Right lobe of liver (tissue), 6 donors: ENCODE measurements around the gene ZNF79. TPM values are rescaled to one million over a fixed set of nuclear protein-coding genes. Genes with fewer than 3 reads are reported as not detected.

Experiments used
- ATAC-seq, 4 donors: fragments of 200-7000 bp; cut with Tn5 transposase; one replicate each; pipeline ENCODE4 v1.9.1; 2020; ENCODE audit warnings: mild to moderate bottlenecking in 4 of 4, moderate library complexity in 4 of 4
- DNase-seq, 3 donors: peaks; one replicate each; pipeline ENCODE4 v3.0.0-alpha.2; 2020
- H3K27ac ChIP-seq, 3 donors: fragments of 200-600 bp; one replicate each; pipeline ENCODE4 v1.8.0; 2022
- H3K27me3 ChIP-seq, 2 donors: fragments of 200-600 bp; one replicate each; pipeline ENCODE4 v1.8.0; 2022
- H3K36me3 ChIP-seq, 4 donors: fragments of 200-600 bp; sonication (generic) in 1 of 4; one replicate each; pipeline versions ENCODE4 v1.5.1 to v1.8.0; 2017 to 2022; ENCODE audit warnings: control low read depth in 1 of 4
- H3K4me1 ChIP-seq, 4 donors: fragments of 200-600 bp; sonication (generic) in 1 of 4; one replicate each; pipeline versions ENCODE4 v1.5.1 to v1.8.0; 2017 to 2022; ENCODE audit warnings: control low read depth in 1 of 4
- H3K4me3 ChIP-seq, 3 donors: fragments of 200-600 bp; one replicate each; pipeline ENCODE4 v1.8.0; 2022
- H3K9me3 ChIP-seq, 4 donors: fragments of 200-600 bp; sonication (generic) in 1 of 4; one replicate each; pipeline versions ENCODE4 v1.5.1 to v1.8.0; 2017 to 2022; ENCODE audit warnings: control low read depth in 1 of 4
- POLR2A ChIP-seq: fragments of 450-650 bp; IDR thresholded peaks from one replicate; pipeline ENCODE4 v1.6.1; 2017; ENCODE audit warnings: antibody characterized with exemption, mild to moderate bottlenecking
- WGBS: methylation state at CpG from one replicate; pipeline ENCODE4 v1.1.6; 2018; ENCODE audit warnings: low coverage, low lambda C conversion rate; ENCODE audit not compliant: insufficient coverage; ENCODE audit errors: missing lambda C conversion rate; 5-methylcytosine and 5-hydroxymethylcytosine counted together
- intact Hi-C, 2 donors: fragments of 100-400 bp; cut with DNase I; formaldehyde crosslinking; loops; one replicate each; pipeline versions ENCODE4 v1.11.2 to v1.14.1; 2022
- total RNA-seq, 6 experiments: library from RNA; depleted of rRNA in 2 of 6; stranded (reverse); fragments of >200 nt in 2 of 6; fragmentation: NEBNext Ultra II Directional in 3 of 6; extraction: Animal tissue kit (Norgen Biotek cat#: 25700) in 3 of 6; gene quantifications; one replicate each; pipeline versions ENCODE4 v1.1.0 to v1.2.4, GENCODE V29; 2016 to 2023
- TF ChIP-seq, protein P1 (sequence below), 4 donors: fragments of 200-600 bp in 3 of 4; fragments of 450-650 bp in 1 of 4; IDR thresholded peaks; one replicate each; pipeline versions ENCODE4 v1.5.1 to v1.8.0; 2016 to 2022; ENCODE audit warnings: antibody characterized with exemption in 4 of 4, mild to moderate bottlenecking in 2 of 4
- donor health status: DM: no; HTN: yes; CAD: no.
- donor health status: DM: no; HTN: no; CAD: no.
- donor health status: DM: no; HTN: no; CAD: no.
- donor health status: DM: no; HTN: yes; CAD: no.
- donor health status: DM: no; HTN: yes; CAD: no.

Gene ZNF79
- total RNA-seq, 6 experiments from 2014 or later = 2.5 to 4.6 (median 3.5) TPM

GRCh38 chr9:127415141-127415540 is 9.0 kb upstream of the ZNF79 start:
- no peak for ATAC-seq
- no peak for DNase-seq
- no peaks in the 10 kb centered on the region for H3K9me3 ChIP-seq
- 100% methylated on average over 2 of the region's 4 CpGs for WGBS
- H3K27ac ChIP-seq = no peak overlapping the region
- no peak overlapping the region for H3K4me3 ChIP-seq
- no peaks in the 10 kb centered on the region for H3K36me3 ChIP-seq
- intact Hi-C loops = no loop called here
- no peaks in the 10 kb centered on the region for H3K4me1 ChIP-seq
- TF ChIP-seq, protein P1, sequence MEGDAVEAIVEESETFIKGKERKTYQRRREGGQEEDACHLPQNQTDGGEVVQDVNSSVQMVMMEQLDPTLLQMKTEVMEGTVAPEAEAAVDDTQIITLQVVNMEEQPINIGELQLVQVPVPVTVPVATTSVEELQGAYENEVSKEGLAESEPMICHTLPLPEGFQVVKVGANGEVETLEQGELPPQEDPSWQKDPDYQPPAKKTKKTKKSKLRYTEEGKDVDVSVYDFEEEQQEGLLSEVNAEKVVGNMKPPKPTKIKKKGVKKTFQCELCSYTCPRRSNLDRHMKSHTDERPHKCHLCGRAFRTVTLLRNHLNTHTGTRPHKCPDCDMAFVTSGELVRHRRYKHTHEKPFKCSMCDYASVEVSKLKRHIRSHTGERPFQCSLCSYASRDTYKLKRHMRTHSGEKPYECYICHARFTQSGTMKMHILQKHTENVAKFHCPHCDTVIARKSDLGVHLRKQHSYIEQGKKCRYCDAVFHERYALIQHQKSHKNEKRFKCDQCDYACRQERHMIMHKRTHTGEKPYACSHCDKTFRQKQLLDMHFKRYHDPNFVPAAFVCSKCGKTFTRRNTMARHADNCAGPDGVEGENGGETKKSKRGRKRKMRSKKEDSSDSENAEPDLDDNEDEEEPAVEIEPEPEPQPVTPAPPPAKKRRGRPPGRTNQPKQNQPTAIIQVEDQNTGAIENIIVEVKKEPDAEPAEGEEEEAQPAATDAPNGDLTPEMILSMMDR (IDR thresholded peaks at IDR 0.05) = no peak
- TF ChIP-seq POLR2A = no peak
- no peaks in the 10 kb centered on the region for H3K27me3 ChIP-seq

GRCh38 chr9:127415657-127416056 is 8.5 kb upstream of the ZNF79 start:
- Histone ChIP-seq H3K27ac (no peak overlapping the region), H3K4me3 (no peak overlapping the region), H3K36me3 (no peaks in the 10 kb centered on the region), H3K9me3 (no peaks in the 10 kb centered on the region), H3K4me1 (no peaks in the 10 kb centered on the region), H3K27me3 (no peaks in the 10 kb centered on the region)
- intact Hi-C loops = no loop called here
- no peak for ATAC-seq
- WGBS = 78% methylated on average over 1 of the region's 1 CpG
- TF ChIP-seq POLR2A = no peak
- TF ChIP-seq, protein P1 (IDR thresholded peaks at IDR 0.05) = no peak
- DNase-seq = no peak

DNA sequence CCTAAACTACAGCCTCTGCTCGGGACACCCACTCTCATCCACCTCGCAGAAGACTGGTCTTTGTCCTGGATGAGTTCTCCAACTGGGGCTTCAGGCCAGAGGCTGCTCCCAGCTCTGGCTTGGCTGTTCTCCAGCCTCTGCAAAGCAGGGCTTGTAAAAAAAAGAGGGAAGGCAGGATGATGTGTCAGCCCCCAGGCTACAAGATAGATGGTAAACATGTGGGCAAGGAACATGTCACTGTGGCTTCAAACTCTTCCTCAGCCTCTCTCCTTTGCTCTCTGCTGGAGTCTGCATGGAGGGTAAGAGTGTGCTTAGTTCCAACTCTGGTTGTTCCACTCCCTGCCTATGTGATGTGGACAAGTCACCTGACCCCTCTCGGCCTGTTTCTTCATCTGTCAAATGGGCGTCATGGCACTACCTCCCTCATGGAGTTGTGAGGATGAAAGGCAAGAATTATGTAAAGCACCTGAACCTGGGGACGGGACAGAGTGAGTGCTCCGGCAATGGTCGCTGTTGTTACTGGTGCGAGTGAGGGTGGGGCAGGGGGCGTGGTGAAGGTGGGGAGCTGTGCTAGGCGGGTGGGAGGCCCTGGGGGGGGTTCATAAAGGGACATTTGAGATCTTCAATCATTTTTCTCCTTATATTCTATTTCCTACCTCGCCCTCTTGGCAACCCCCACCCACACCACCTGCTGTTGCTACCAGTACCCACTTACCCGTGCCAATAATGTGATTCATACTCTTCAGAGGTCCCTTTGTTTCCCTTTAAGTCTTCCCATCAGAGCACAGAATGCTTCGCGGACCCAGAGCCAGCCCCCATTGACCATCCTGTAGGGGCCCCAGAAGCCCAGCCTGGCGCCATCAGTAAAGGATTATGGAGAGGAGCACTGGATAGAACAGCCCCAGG is 6.8 kb upstream of the ZNF79 start:
- DNase-seq = no peak
- H3K4me1 ChIP-seq = peaks cover 0 to 14% (median 1%) of the 10 kb centered on the region in 4 donors
- no peaks in the 10 kb centered on the region for H3K36me3 ChIP-seq
- ATAC-seq = peak; percentile 15 to 43 (median 19)
- no peak overlapping the region for H3K27ac ChIP-seq
- H3K9me3 ChIP-seq = no peaks in the 10 kb centered on the region
- WGBS = 76% methylated on average over 11 of the region's 15 CpGs
- H3K4me3 ChIP-seq = no peak overlapping the region
- TF ChIP-seq POLR2A = no peak
- TF ChIP-seq, protein P1 (IDR thresholded peaks at IDR 0.05) = no peak
- intact Hi-C loops = no loop called here
- H3K27me3 ChIP-seq = no peaks in the 10 kb centered on the region

DNA sequence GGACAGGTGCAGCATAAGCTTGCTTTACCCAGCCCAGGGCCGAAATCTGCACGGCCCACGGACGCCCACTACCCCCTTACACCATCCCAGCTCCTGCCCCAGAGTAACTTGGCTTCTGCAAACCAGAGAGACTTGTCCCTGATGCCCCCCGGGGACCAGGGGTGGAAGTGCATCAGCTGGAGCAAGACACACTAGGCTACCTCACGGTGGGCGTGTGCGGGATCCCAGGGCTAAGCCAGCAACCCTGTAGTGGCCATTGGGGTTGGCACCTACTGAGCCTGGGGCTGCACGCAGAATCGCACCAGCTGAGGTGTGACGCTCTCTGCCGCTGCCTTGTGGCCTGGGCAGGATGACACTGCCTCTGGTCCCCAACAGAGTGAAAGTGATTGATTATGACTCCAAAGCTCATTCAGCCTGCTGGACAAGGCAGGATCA is 6.1 kb upstream of the ZNF79 start:
- 92% methylated on average over 4 of the region's 12 CpGs for WGBS
- H3K9me3 ChIP-seq = no peaks in the 10 kb centered on the region
- intact Hi-C loops = no loop called here
- H3K4me3 ChIP-seq = no peak overlapping the region
- no peak overlapping the region for H3K27ac ChIP-seq
- H3K4me1 ChIP-seq = peaks cover 0 to 21% (median 3%) of the 10 kb centered on the region in 4 donors
- DNase-seq (no peak), ATAC-seq (peak; percentile 35 to 58 (median 43))
- no peaks in the 10 kb centered on the region for H3K36me3 ChIP-seq
- TF ChIP-seq, protein P1 (IDR thresholded peaks at IDR 0.05) = peak in 2 of 4 donors; percentile 20 to 23
- no peak for TF ChIP-seq POLR2A
- H3K27me3 ChIP-seq = no peaks in the 10 kb centered on the region
